GM21737 (cell line): Measurements from ENCODE around the gene MEAF6.
A peak's percentile ranks its signal among the peaks of the same experiment; 100 is the strongest.

Experiments used
- ATAC-seq: cut with Tn5 transposase; IDR thresholded peaks from one replicate; pipeline ENCODE4 v1.9.1; 2021; ENCODE audit warnings: mild to moderate bottlenecking, moderate library complexity; ENCODE audit not compliant: unreplicated experiment

MEAF6 gene

GRCh38 chr1:37485902-37486679 is 28.5 kb downstream of the MEAF6 start:
- no peak for ATAC-seq

GRCh38 chr1:37484325-37485051 is 30.1 kb downstream of the MEAF6 start:
- ATAC-seq: no peak

GRCh38 chr1:37483785-37484184 is 30.8 kb downstream of the MEAF6 start:
- ATAC-seq: no peak

- no peak for ATAC-seq
Observed at GRCh38 chr1:37482796-37483744, 31.5 kb downstream of the MEAF6 start.

GRCh38 chr1:37482004-37482785 is 32.4 kb downstream of the MEAF6 start:
- no peak for ATAC-seq

GRCh38 chr1:37481289-37482003 is 33.1 kb downstream of the MEAF6 start:
- no peak for ATAC-seq

GRCh38 chr1:37480581-37481288 is 33.8 kb downstream of the MEAF6 start:
- no peak for ATAC-seq

- no peak for ATAC-seq
Observed at GRCh38 chr1:37480125-37480466, 34.5 kb downstream of the MEAF6 start.

- peak; percentile 28 for ATAC-seq
Observed at GRCh38 chr1:37479255-37480124, 35.1 kb downstream of the MEAF6 start.

GRCh38 chr1:37478890-37479254 is 35.7 kb downstream of the MEAF6 start:
- no peak for ATAC-seq

- ATAC-seq: no peak
Observed at GRCh38 chr1:37478451-37478881, 36.1 kb downstream of the MEAF6 start.

GRCh38 chr1:37477946-37478345 is 36.6 kb downstream of the MEAF6 start:
- no peak for ATAC-seq

GRCh38 chr1:37477198-37477931 is 37.2 kb downstream of the MEAF6 start:
- ATAC-seq: peak; percentile 33

- ATAC-seq: no peak
Observed at GRCh38 chr1:37476460-37477197, 37.9 kb downstream of the MEAF6 start.

GRCh38 chr1:37476087-37476452 is 38.5 kb downstream of the MEAF6 start:
- no peak for ATAC-seq

GRCh38 chr1:37475380-37476086 is 39.0 kb downstream of the MEAF6 start:
- no peak for ATAC-seq
